GM08714 (cell line): ENCODE measurements around the gene EVI5L.

Source experiments
- H3K4me3 ChIP-seq: fragments of 200-500 bp; sonication (Bioruptor generic); 2 replicates; pipeline ENCODE4 v1.5.1; 2014; ENCODE audit warnings: mild to moderate bottlenecking, low read length, inconsistent platforms
- ZNF274 ChIP-seq: IDR thresholded peaks from 2 replicates; pipeline ENCODE4 v1.6.1; 2012; ENCODE audit warnings: mild to moderate bottlenecking, low read depth, low read length

EVI5L gene

DNA sequence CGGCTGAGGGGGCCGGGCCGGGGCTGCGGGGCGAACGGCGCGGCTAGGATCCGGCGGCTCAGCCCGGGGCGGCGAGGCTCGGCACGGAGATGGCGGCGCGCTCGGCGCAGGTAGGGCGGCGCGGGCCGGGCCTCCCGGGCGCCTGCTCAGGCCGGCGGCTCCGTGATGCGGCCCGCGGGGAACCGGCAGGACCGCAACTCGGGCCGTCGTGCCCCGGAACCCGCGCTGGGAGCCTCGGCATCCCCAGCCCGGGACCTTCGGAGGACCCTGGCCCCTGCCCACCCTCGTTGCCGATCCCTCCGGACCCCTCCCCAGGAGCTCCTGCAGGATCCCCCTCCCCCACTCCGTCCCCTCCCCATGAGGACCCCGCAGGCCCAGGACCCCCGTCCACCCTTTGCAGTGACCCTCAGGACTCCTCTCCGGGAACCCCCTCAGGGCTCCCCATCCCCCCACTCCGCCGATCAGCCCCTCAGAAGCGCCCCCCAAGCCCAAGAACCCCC is 304 bp downstream of the EVI5L start:
- H3K4me3 ChIP-seq, result peak overlapping the region; percentile 75
- TF ChIP-seq ZNF274, result no peak

DNA sequence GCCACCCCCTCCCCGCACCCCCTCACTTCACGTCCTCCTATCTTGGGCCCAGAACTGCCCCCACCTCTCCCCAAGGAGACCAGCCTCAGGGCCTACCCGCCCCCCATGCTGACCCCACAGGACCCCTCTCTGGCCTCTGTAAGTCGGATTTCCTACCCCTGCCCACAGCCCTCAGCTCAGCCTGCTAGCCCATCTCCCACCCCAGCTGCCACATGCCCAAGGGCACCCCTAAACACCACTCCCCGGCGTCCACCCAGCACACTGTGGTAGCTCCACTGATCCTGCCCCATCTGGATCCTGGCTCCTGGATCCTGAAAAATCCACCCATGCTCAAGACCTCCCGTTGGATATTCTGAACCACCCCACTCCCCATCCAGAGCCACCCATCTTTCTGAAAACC is 805 bp downstream of the EVI5L start:
- TF ChIP-seq ZNF274, result no peak
- peak overlapping the region; percentile 75; the same call in 1 of the 2 replicates for H3K4me3 ChIP-seq

DNA sequence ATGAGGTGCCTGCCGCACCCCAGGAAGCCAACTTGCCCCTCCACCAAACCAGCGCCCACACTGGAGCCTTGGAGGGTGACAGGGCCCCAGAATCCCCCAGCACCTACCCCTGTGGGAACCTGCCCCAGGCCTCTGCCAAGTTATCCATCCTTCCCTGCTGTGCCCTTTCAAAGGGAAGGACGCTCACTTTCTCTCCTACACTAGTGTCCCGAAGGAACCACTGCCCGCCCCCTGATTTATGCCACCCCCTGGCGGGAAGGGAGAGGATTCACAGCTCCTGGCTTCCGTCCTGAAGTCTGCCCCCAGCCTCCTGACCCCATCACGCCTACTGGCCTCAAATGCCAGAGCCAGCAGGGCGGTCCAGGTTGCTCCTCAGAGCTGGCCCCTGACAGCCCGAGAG is 1.4 kb downstream of the EVI5L start:
- TF ChIP-seq ZNF274, result no peak
- no peak overlapping the region for H3K4me3 ChIP-seq

DNA sequence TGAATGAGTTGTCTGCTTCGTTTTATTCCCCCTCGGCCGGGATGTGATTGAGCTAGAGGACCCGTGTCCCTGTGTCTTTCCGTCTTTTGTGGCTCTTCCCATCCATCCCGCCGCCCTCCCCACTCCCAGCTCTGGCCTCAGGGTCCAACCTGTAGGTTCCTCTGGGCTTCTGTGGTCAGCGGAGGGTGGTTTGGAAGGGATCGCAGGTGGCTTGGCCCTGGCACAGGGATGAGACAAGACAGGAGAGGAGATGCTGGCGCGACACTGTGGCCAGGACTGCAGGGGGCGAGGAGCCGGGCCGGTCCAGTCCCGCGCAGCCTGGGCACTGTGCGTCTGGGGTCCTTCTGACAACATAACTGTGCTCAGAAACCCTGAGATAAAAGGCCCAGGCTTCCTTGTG is 2.0 kb downstream of the EVI5L start:
- no peak for TF ChIP-seq ZNF274
- no peak overlapping the region for H3K4me3 ChIP-seq

DNA sequence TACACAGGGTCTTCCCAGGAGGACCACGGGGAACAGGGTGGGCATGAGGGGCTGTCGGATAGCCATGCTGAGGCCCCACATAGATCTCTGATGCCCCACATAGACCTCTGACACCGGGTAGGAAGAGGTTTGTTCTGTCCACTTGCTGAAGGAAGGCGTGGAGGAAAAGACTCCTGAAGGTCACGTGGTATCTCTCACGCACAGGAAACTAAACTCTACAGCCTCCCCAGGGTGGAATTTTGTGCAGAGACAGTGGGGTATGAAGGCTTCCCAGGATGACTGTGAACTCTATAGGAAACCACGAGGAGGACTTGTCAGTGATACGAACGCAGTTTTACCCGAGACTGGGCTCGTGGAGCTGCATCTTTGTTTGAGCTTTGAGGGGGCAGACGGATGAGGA is 2.8 kb downstream of the EVI5L start:
- H3K4me3 ChIP-seq, result no peak overlapping the region
- no peak for TF ChIP-seq ZNF274

DNA sequence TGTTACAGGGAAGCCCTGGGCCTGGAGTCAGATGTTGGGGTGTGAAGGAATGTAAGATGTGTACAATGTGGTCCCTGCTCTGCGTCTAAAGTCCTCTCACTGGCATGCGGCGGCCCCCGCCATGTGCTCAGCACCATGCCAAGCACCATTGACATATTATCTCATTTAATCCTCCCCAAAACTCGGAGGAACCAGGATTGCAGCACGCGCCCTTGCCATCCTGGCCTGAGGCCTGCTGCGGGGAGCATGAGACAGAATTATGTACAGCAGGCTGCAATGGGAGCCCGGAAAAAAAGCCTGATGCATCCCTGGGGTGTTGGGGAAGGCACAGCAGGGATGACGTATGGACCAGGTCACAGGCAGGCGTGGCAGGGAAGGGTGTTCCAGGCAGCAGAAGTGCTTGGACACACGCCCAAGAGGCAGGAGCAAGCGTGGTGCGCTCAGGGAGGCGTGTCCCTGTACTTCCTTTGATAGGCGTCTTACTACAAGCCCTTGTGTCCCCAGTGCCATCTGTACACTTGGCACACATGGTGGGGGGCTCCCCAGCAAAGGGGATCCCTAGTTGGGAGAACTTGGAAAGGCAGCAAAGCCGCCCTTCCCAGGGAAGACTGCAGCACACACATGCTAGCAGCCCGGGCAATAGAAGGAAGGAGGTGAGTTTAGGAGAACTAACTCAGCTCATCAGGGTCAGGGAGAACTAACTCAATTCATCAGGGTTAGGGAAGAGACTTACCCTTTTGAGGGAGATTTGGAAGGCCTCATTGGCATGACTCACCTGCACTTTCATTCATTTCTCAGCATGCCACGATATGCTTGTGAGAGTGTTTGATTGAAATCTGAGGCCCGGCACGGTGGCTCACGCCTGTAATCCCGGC is 3.4 kb downstream of the EVI5L start:
- no peak for TF ChIP-seq ZNF274
- H3K4me3 ChIP-seq, result no peak overlapping the region

DNA sequence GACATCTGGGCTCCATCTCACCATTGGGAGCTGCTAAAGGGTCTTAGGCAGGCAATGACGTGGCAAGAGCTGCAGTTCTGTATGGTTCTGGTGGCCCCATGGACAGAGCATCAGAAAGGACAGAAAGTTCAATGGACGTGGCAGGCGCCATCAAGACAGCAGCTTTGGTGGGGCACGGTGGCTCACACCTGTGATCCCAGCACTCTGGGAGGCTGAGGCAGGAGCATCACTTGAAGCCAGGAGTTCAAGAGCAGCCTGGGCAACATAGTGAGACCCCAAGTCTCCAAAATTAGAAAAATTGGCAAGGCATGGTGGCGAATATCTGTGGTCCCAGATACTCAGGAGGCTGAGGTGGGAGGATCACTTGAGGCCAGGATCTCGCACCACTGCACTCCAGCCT is 9.5 kb downstream of the EVI5L start:
- no peak for TF ChIP-seq ZNF274
- no peak overlapping the region for H3K4me3 ChIP-seq

DNA sequence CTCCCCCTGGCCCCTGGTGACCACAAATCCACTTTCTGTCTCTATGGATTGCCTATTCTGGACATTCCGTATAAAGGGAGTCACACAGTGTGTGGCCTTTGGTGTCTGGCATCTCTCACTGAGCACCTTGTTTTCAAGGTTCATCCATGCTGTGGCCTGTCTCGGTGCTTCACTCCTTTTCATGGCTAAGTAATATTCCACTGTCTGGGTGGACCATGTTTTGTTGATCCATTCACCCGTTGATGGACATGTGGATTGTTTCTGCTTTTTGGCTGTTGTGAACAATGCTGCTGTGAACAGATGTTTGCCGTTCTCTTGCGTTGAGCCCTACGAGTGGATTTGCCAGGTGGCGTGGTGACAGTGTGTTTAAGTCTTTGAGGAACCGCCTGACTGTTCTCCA is 10.6 kb downstream of the EVI5L start:
- TF ChIP-seq ZNF274, result no peak
- H3K4me3 ChIP-seq, result no peak overlapping the region

DNA sequence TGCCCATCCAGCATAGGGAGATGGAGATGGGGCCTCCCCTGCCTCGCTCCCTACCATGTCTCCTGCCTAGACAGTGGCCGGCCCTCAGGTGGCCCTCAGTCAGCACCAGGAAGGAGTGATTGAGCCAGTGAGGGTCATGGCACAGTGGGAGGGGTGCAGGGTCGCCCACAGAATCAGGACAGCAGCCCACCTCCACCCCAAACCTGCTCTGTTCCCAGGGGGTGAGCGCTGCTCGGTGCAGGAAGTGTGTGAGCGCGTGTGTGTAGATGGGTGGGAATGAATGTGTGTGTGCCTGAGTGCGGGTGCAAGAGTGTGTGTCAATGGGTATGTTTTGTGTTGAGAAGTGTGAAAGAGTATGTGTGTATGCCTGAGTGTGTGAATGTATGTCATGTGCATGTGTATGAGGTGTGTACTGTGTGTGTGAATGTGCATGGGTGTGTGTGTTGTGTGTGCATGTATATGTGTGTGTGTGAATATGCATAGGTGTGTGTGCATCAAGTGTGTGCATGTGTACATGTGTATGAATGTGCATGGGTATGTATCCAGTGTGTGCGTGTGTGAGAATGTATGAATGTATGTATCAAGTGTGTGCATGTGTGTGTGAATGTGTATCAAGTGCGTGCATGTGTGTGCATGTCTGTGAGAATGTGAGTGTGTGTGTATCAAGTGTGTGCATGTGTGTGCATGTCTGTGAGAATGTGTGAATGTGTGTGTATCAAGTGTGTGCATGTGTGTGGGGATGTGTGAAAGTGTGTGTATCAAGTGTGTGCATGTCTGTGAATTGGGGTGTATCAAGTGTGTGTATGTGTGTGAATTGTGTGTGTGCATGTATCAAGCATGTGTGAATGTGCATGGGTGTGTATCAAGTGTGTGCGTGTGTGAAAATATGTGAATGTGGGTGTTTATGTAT is 12.0 kb downstream of the EVI5L start:
- no peak for TF ChIP-seq ZNF274
- no peak overlapping the region for H3K4me3 ChIP-seq

DNA sequence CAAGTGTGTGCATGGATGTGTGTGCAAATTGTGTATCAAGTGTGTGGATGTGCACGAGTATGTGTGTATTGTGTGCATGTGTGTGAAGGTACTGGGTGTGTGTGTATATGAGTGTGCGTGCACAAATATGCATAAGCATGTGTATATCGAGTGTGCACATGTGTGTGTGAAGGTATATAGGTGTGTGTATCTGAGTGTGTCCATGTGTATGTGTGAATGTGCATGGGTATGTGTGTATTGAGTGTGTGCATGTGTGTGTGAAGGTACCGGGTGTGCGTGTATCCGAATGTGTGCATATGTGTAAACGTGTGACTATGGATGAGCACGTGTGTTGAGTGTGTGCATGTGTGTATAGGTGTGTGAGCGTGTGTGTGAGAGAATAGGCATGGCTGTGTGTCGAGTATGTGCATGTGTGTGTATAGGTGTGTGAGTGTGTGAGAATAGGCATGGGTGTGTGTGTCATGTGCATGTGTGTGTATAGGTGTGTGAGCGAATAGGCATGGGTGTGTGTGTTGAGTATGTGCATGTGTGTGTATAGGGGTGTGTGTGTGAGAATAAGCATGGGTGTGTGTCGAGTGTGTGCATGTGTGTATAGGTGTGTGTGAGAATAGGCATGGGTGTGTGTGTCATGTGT is 12.8 kb downstream of the EVI5L start:
- no peak overlapping the region for H3K4me3 ChIP-seq
- TF ChIP-seq ZNF274, result no peak

DNA sequence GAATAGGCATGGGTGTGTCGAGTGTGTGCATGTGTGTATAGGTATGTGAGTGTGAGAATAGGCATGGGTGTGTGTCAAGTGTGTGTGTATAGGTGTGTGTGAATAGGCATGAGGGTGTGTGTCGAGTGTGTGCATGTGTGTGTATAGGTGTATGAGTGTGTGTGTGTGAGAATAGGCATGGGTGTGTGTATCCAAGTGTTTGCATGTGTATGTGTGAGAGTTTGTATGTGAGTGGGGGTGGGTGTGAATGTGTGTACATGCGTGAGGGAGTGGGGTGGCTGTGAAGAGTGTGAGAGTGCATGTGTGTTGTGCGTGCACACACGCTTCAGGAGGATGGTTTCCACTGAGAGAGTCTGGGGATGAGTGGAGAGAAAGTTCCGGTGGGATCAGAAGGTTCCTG is 13.5 kb downstream of the EVI5L start:
- H3K4me3 ChIP-seq, result no peak overlapping the region
- no peak for TF ChIP-seq ZNF274

DNA sequence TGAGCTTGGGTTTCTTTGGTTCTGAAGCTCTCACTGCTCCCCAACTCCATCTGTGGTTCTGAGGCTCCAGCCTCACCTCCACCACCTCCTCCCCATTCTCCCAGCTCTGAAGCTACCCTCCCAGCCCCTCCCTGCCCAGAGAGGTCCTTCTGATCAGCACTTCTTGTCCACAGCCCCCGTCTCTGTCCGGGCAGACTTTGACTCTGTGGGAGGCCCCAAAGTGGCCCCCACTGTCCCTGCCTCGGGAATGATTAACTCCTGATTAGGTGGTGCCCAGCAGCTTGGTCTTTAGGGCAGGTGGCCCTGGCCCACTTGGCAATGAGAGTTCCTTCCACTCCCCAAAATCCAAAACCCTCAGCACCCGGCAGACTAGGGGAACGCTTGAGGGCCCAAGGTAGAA is 14.4 kb downstream of the EVI5L start:
- no peak overlapping the region for H3K4me3 ChIP-seq
- no peak for TF ChIP-seq ZNF274

DNA sequence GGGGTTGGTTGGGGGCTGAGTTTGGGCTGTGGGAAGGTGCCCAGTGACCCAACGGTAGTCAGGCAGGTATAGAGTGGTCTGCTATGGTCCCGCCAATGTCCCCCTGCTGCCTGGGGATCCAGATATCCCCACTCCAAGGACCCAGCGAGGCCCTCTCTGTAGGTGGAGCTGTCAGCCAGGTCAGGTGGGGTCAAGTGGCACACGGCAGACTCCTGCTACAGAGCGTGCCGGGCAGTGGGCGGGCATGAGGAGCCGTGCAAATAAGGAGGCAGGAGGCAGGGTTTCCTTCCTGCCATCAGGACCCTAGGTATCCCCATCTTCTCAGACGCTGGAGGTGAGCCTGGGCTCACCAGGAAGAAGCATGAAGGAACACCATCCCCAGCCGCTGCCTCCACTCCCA is 14.9 kb downstream of the EVI5L start:
- no peak overlapping the region for H3K4me3 ChIP-seq
- no peak for TF ChIP-seq ZNF274
